ENCODE measurements around the gene MX1. TPM values are rescaled to one million over a fixed set of nuclear protein-coding genes. Genes with fewer than 3 reads are reported as not detected.

MX1 gene
- total RNA-seq, 1 donor: 86.4 TPM

GRCh38 chr21:41458559-41458958 lies 32.5 kb downstream of the MX1 start:
- no peak for DNase-seq (ENCODE audit: low read depth in 2 of 3, low spot score in 2 of 3)

- no peak for DNase-seq (ENCODE audit: low read depth in 2 of 3, low spot score in 2 of 3)
Measured at GRCh38 chr21:41459884-41460534, 34.0 kb downstream of the MX1 start.

DNA sequence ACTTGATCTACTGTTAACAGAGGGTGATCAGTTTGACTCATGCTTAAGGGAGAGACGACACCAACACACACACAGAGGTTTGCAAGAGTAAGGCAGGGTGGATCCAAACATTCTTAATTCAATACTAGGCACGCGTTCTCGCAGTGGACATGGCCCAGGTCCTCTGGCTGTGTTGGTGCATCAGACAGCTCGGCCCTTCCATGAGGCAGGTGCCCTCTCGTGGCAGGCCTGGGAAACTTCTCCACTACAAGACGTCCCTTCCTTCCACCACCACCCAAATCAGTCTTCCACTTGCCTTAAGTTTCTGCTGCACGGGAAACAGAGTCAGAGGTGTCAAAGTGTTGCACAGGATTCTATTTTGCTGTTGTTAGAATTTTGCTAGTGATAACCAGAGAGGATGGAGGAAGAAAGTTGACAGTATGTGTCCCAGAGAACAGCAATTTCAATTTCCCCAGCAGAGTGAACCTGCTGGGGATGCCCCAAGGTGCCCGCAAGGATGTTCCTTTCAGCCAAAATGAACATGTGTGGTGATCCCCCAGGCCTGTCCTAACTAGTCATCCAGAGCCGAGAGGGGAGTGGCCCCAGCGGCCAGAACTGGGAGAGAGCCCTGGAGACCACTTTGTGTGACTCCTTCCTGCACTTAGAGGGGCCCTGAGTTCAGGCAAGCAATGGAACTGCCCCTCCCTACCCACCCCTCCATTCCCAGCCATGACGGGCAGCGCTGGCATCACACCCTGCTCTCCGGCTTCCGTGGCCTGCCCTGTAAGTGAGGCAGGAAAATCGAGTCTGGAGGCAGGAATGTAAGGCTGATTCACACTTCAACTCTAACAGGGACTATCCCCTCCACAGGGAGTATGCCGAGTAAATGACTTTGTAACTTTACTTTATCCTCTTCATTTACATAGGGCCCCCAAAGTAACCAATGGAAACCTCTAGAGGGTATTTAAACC lies 34.8 kb downstream of the MX1 start:
- peak; percentile 5 to 71 (median 51) for DNase-seq (ENCODE audit: low read depth in 2 of 3, low spot score in 2 of 3)

- DNase-seq (ENCODE audit: low read depth in 2 of 3, low spot score in 2 of 3): no peak
Measured at GRCh38 chr21:41465176-41465781, 39.2 kb downstream of the MX1 start.

- DNase-seq (ENCODE audit: low read depth in 2 of 3, low spot score in 2 of 3): no peak
Measured at GRCh38 chr21:41466024-41466820, 40.2 kb downstream of the MX1 start.

GRCh38 chr21:41470054-41470453 lies 44.0 kb downstream of the MX1 start:
- no peak for DNase-seq (ENCODE audit: low read depth in 2 of 3, low spot score in 2 of 3)

DNA sequence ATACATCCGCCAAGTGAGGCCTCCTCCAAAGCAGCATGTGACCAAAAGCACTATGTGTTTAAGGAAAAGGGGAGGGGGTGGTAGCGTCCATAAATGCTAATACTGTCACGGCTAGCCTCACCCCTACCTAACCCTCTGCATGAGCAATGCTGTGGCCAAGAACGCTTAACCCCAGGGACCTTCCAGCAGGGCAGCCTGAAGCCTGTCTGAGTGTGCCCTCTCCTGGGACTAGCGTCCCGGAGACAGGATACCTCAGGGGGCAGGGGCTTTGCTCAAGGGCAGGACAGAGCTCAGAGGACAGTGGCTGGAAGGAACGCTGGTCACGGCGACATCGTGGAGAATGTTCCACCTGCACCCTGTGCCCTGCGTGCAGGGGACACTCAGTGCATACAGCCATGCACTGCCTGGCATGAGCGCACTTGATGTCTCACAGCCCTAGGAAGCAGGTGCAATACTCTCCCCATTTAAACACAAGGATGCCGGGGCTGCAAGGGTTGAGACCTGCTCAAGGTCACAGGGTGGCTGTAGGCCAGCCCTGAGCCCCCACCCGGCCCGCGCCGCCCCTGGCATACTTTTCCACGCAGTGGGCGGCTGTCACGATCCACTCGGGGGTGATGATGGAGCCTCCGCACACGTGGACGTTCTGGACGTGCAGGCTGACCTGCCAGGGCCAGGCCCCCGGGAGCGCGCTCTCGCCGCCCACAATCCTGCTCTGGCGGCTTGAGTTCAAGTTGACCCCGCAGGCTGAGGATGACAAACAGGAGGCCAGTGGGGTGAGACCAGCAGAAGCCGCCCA lies 46.9 kb downstream of the MX1 start:
- DNase-seq (ENCODE audit: low read depth in 2 of 3, low spot score in 2 of 3): no peak

- DNase-seq (ENCODE audit: low read depth in 2 of 3, low spot score in 2 of 3): no peak
Measured at GRCh38 chr21:41475714-41476420, 49.8 kb downstream of the MX1 start.

GRCh38 chr21:41477641-41478318 lies 51.7 kb downstream of the MX1 start:
- DNase-seq (ENCODE audit: low read depth in 2 of 3, low spot score in 2 of 3): no peak

DNA sequence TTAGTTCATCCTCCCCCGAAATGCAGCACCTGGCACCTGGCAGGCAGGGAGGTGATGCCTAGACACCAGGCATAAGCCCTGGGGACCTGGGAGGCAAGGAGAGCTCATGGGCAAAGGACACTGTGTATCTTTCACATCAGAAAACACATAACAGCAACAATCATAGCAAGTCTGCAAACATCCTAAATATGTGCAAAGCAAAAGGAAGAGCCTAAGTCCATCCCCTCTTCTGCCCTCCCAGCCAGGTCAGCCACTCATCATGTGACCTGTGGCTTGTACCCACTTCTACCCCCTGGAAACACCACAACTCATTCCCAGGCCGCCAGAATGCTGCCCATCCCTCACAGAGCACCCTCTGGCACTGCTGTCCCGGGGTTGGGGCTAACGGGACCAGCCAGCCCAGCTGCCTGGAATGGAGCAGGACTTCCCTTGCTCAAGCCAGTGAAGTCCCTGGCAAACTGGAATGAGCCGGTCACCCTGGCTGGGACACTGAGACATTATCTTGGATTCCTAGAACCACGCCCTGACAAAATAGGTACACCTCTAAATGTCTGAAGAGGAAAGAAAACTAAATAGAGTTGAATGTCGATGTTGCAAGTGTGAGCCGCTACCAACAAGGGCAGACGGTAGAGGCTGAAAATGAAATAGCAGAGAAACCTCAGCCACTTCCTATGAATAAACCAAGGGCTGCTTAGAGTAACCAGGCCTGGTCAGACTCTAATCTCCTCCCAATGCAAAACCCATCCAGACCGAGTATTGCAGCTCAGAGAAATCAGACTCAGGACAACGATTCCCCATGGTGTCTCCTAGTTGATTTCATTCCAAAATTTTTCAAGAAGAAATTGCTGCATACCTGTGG lies 52.5 kb downstream of the MX1 start:
- DNase-seq (ENCODE audit: low read depth in 2 of 3, low spot score in 2 of 3): no peak

- DNase-seq (ENCODE audit: low read depth in 2 of 3, low spot score in 2 of 3): no peak
Measured at GRCh38 chr21:41479686-41480085, 53.6 kb downstream of the MX1 start.

GRCh38 chr21:41480086-41480690 lies 54.1 kb downstream of the MX1 start:
- DNase-seq (ENCODE audit: low read depth in 2 of 3, low spot score in 2 of 3): no peak

DNA sequence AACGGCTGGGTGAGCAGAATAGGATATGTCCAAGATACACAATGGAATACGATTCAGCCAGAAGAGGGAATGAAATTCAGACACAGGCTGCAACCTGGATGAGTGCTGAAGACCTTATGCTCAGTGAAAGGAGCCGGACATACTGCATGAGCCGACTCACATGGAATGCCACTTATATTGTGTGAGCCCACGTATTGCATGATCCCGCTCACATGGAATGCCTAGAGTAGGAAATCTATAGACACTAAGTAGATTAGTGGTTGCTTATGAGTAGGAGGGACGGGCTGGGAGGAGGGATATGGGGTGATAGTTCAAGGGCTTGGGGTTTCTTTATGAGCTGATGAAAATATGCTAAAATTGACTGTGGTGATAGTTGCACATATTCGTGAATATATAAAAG lies 55.2 kb downstream of the MX1 start:
- no peak for DNase-seq (ENCODE audit: low read depth in 2 of 3, low spot score in 2 of 3)

- DNase-seq (ENCODE audit: low read depth in 2 of 3, low spot score in 2 of 3): no peak
Measured at GRCh38 chr21:41482301-41482700, 56.3 kb downstream of the MX1 start.

- DNase-seq (ENCODE audit: low read depth in 2 of 3, low spot score in 2 of 3): no peak
Measured at GRCh38 chr21:41482980-41483379, 56.9 kb downstream of the MX1 start.

DNA sequence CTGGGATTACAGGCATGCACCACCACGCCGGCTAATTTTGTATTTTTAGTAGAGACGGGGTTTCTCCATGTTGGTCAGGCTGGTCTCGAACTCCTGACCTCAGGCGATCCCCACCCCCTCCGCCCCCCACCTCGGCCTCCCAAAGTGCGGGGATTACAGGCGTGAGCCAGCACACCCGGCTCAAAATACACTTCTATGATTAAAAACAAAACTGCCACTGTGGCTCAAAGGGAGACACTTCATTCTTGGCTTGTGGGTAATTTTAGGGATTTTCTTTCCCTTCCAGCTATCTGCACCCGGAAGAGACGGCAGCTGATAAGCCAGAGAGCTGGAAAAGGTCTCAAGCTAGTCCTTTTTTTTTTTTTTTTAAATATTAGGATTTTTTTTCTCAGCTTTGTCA lies 57.4 kb downstream of the MX1 start:
- DNase-seq (ENCODE audit: low read depth in 2 of 3, low spot score in 2 of 3): no peak

DNA sequence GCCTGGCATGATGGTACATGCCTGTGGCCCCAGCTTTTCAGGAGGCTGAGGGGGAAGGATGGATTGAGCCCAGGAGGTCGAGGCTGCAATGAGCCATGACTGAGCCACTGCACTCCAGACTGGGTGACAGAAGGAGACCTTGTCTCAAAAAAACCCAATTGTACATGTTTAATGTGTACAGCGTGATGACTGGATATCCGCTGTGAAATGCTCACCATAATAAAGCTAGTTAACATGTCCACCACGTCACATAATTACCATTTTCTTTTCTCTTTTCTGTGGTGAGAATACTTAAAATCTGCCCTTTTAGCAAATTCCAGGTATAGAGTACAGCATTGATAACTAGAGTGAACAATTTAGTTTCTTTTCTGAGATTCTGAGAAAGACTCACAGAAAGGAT lies 57.9 kb downstream of the MX1 start:
- DNase-seq (ENCODE audit: low read depth in 2 of 3, low spot score in 2 of 3): no peak
